Measurements from ENCODE around the gene CASP2.
"Not testable (repeated sequence)": the region's sequence is repeated elsewhere in the genome, so short reads cannot be mapped to it uniquely, and the experiment has no call there.

CASP2 gene

GRCh38 chr7:143252006-143252405 is 36.1 kb upstream of the CASP2 start:
- peak overlapping the region; percentile 13 to 33 for H3K4me3 Mint-ChIP-seq
- peaks cover 5 to 23% of the 10 kb centered on the region in 2 donors for H3K9me3 Mint-ChIP-seq
- DNase-seq (no peak), ATAC-seq (replicated peaks) (peak; percentile 42)
- peaks cover 6% of the 10 kb centered on the region for H3K36me3 Mint-ChIP-seq (ENCODE audit: insufficient read depth)
- no peaks in the 10 kb centered on the region for H3K27me3 Mint-ChIP-seq
- peak overlapping the region; percentile 52 to 59 for H3K27ac Mint-ChIP-seq
- peaks cover 43 to 62% of the 10 kb centered on the region in 2 donors for H3K4me1 Mint-ChIP-seq (ENCODE audit: low read depth in 2 of 2)

GRCh38 chr7:143255564-143255963 is 32.6 kb upstream of the CASP2 start:
- peaks cover 3 to 15% of the 10 kb centered on the region in 2 donors for H3K9me3 Mint-ChIP-seq
- H3K4me3 Mint-ChIP-seq = peak overlapping the region in 1 of 2 donors; percentile 23
- H3K27ac Mint-ChIP-seq = peak overlapping the region in 1 of 2 donors; percentile 49

DNA sequence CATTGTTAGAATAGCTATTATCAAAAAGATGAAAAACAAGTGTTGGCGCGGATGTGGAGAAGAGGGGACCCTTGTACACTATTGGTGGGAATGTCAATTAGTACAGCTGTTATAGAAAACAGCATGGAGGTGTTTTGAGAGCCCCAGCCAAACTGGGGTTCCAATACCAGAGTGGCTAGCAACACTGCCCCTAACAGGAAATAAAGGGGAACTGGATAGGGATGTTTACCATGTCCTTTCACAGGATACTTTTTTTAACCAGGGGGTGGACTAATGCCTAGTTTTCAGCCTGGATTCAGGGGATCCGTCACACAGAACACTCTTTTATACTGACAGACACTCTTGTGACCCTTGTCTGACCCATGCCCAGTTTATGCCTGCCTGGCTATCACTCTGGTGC is 31.8 kb upstream of the CASP2 start:
- Mint-ChIP-seq H3K9me3 (peaks cover 3 to 15% of the 10 kb centered on the region in 2 donors), H3K4me3 (no peak overlapping the region), H3K27ac (peak overlapping the region; percentile 49 to 70), H3K36me3 (ENCODE audit: insufficient read depth) (no peaks in the 10 kb centered on the region), H3K27me3 (no peaks in the 10 kb centered on the region), H3K4me1 (ENCODE audit: low read depth in 2 of 2) (peaks cover 34 to 51% of the 10 kb centered on the region in 2 donors)
- no peak for DNase-seq
- ATAC-seq (replicated peaks) = no peak

More at GRCh38 chr7:143255564-143255963, 32.6 kb upstream of the CASP2 start:
- H3K4me1 Mint-ChIP-seq (ENCODE audit: low read depth in 2 of 2) = peaks cover 36 to 56% of the 10 kb centered on the region in 2 donors
- peaks cover 6% of the 10 kb centered on the region for H3K36me3 Mint-ChIP-seq (ENCODE audit: insufficient read depth)
- no peak for DNase-seq
- ATAC-seq (replicated peaks) = no peak
- H3K27me3 Mint-ChIP-seq = no peaks in the 10 kb centered on the region

- H3K27me3 Mint-ChIP-seq = no peaks in the 10 kb centered on the region
- peak overlapping the region; percentile 70 to 74 for H3K27ac Mint-ChIP-seq
- ATAC-seq (replicated peaks) (no peak), DNase-seq (no peak)
- peaks cover 30 to 48% of the 10 kb centered on the region in 2 donors for H3K4me1 Mint-ChIP-seq (ENCODE audit: low read depth in 2 of 2)
- no peaks in the 10 kb centered on the region for H3K36me3 Mint-ChIP-seq (ENCODE audit: insufficient read depth)
- no peak overlapping the region for H3K4me3 Mint-ChIP-seq
- H3K9me3 Mint-ChIP-seq = peaks cover 3 to 15% of the 10 kb centered on the region in 2 donors
These were observed 31.2 kb upstream of the CASP2 start for GRCh38 chr7:143256932-143257331.

DNA sequence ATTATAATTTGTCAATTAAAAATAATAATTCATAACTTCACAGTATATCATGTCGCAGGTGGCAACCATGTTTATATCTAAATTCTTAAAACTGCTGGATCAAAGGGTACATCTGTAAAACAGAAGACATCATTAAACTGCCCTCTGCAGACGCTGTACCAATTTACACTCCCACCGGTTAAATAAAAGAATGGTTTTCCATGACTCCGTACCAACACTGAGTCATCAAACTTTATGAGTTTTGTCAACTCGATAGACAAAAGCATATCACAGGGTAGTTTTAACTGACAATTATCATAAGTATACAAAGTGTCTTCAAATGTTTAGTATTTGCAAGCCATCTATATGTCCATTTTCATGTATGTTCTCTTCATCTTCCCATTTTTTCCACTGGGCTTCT is 30.6 kb upstream of the CASP2 start:
- Mint-ChIP-seq H3K9me3 (peaks cover 3 to 12% of the 10 kb centered on the region in 2 donors), H3K36me3 (ENCODE audit: insufficient read depth) (peaks cover 2% of the 10 kb centered on the region), H3K4me3 (no peak overlapping the region), H3K4me1 (ENCODE audit: low read depth in 2 of 2) (peaks cover 27 to 45% of the 10 kb centered on the region in 2 donors), H3K27ac (peak overlapping the region; percentile 85 to 88), H3K27me3 (no peaks in the 10 kb centered on the region)
- ATAC-seq (replicated peaks) (no peak), DNase-seq (no peak)

- DNase-seq (no peak), ATAC-seq (replicated peaks) (no peak)
- Mint-ChIP-seq H3K27me3 (no peaks in the 10 kb centered on the region), H3K4me3 (peak overlapping the region; percentile 72), H3K27ac (peak overlapping the region; percentile 85 to 88), H3K4me1 (ENCODE audit: low read depth in 2 of 2) (peaks cover 32 to 51% of the 10 kb centered on the region in 2 donors), H3K36me3 (ENCODE audit: insufficient read depth) (peaks cover 2% of the 10 kb centered on the region), H3K9me3 (peaks cover 3 to 6% of the 10 kb centered on the region in 2 donors)
These were observed 29.3 kb upstream of the CASP2 start for GRCh38 chr7:143258831-143259230.

GRCh38 chr7:143259765-143260164 is 28.4 kb upstream of the CASP2 start:
- DNase-seq (no peak), ATAC-seq (replicated peaks) (no peak)
- no peaks in the 10 kb centered on the region for H3K9me3 Mint-ChIP-seq
- peaks cover 39 to 60% of the 10 kb centered on the region in 2 donors for H3K4me1 Mint-ChIP-seq (ENCODE audit: low read depth in 2 of 2)
- H3K36me3 Mint-ChIP-seq (ENCODE audit: insufficient read depth) = peaks cover 2% of the 10 kb centered on the region
- H3K27ac Mint-ChIP-seq = peak overlapping the region; percentile 85 to 88
- peak overlapping the region in 1 of 2 donors; percentile 72 for H3K4me3 Mint-ChIP-seq
- no peaks in the 10 kb centered on the region for H3K27me3 Mint-ChIP-seq

DNA sequence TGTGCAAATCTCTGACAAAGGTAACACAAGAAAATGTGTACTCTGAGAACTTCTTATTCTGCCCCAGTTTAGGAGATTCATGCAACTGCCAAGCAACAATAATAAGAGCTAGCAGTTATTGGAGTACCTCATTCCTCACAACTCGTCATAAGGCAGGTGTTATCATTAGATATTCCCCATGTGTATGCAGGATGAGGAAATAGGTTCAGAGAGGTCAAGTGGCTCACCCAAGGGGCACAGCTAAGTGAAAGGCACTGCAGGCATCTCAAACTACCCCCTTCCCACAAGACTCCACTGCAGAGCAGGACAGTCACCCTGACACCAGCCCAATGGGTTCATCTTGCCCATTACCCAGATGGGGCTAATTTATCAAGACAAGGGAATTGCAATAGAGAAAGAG is 26.2 kb upstream of the CASP2 start:
- Mint-ChIP-seq H3K9me3 (no peaks in the 10 kb centered on the region), H3K4me1 (ENCODE audit: low read depth in 2 of 2) (peaks cover 33 to 54% of the 10 kb centered on the region in 2 donors), H3K4me3 (peak overlapping the region; percentile 98 to 100), H3K27ac (peak overlapping the region; percentile 98), H3K27me3 (no peaks in the 10 kb centered on the region), H3K36me3 (ENCODE audit: insufficient read depth) (peaks cover 18% of the 10 kb centered on the region)
- DNase-seq (no peak), ATAC-seq (replicated peaks) (no peak)

- Mint-ChIP-seq H3K4me3 (peak within 1 kb of the TSS; percentile 98 to 100), H3K36me3 (ENCODE audit: insufficient read depth) (peaks cover 27% of the 10 kb centered on the region), H3K27ac (peak within 1 kb of the TSS; percentile 98), H3K27me3 (no peaks in the 10 kb centered on the region), H3K4me1 (ENCODE audit: low read depth in 2 of 2) (peaks cover 33 to 51% of the 10 kb centered on the region in 2 donors), H3K9me3 (no peaks in the 10 kb centered on the region)
- ATAC-seq (replicated peaks) (peak; percentile 98), DNase-seq (peak; percentile 62 to 64 (median 63))
These were observed 24.6 kb upstream of the CASP2 start, which contains the start of gene GSTK1 for GRCh38 chr7:143263266-143264195. TSS of gene GSTK1 (plus strand) at chr7:143263441. CDS start at chr7:143263514, 73 bp downstream.

- ATAC-seq (replicated peaks); H3K27me3 Mint-ChIP-seq; H3K9me3 Mint-ChIP-seq; DNase-seq: not testable (repeated sequence)
- Mint-ChIP-seq H3K4me3 (peak overlapping the region; percentile 98 to 100), H3K36me3 (ENCODE audit: insufficient read depth) (peaks cover 33% of the 10 kb centered on the region), H3K27ac (peak overlapping the region; percentile 98), H3K4me1 (ENCODE audit: low read depth in 2 of 2) (peaks cover 31 to 44% of the 10 kb centered on the region in 2 donors)
These were observed 24.0 kb upstream of the CASP2 start for GRCh38 chr7:143264196-143264568.

DNA sequence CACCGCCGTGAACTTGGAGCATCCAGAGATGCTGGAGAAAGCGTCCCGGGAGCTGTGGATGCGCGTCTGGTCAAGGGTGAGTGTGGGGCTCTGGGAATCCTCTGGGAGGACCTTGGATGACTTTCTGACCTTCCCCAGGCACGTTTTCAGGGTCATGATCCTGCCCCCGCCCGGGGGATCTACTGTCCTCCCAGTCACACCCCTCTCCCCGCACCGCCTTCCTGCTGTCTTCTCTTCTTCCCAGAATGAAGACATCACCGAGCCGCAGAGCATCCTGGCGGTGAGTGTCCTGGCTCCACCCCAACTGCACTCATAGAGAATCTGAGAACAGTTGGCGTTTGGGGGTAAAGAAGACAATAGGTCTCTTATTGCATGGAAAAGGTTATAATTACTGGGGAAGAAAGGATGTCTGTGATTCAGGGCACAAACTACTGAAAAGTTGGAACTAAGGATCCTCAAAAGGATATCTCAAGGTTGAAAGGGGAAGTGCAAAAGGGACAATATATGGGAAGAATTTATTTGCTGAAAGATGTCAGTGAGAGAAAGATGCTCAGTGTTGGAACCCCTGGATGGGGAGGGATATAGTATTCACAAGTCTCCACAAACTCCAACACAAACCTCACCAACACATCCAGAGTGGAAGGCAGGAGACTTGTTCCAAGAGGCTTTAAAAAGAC is 23.0 kb upstream of the CASP2 start:
- Mint-ChIP-seq H3K27ac (peak overlapping the region; percentile 98), H3K27me3 (no peaks in the 10 kb centered on the region), H3K4me3 (peak overlapping the region; percentile 98 to 100), H3K9me3 (no peaks in the 10 kb centered on the region), H3K36me3 (ENCODE audit: insufficient read depth) (peaks cover 39% of the 10 kb centered on the region), H3K4me1 (ENCODE audit: low read depth in 2 of 2) (peaks cover 27 to 35% of the 10 kb centered on the region in 2 donors)
- ATAC-seq (replicated peaks) (no peak), DNase-seq (no peak)

- no peaks in the 10 kb centered on the region for H3K9me3 Mint-ChIP-seq
- peaks cover 40% of the 10 kb centered on the region for H3K36me3 Mint-ChIP-seq (ENCODE audit: insufficient read depth)
- H3K4me1 Mint-ChIP-seq (ENCODE audit: low read depth in 2 of 2) = peaks cover 16 to 17% of the 10 kb centered on the region in 2 donors
- H3K27ac Mint-ChIP-seq = peak overlapping the region; percentile 5 to 32
- H3K4me3 Mint-ChIP-seq = no peak overlapping the region
- ATAC-seq (replicated peaks) (no peak), DNase-seq (no peak)
- no peaks in the 10 kb centered on the region for H3K27me3 Mint-ChIP-seq
These were observed 18.9 kb upstream of the CASP2 start for GRCh38 chr7:143269251-143269650.

DNA sequence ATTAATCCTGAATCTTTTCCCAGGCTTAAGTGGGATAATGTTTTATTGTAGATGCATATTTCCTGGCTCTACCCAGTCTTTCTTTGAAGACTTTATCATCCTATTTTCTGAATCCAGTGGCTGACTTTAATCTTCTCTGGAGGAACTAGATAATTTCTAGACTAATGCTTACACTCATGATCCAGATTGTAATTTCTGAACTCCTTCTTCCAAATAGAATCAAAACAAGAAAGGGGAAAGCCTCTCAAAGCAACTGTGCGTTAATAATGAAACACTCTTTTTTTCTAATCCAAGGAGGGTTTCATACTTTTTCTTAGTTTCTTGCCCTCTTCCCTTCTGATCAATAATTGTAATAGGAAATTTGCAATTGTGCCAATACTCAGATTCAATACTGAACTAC is 16.9 kb upstream of the CASP2 start:
- H3K27ac Mint-ChIP-seq = no peak overlapping the region
- DNase-seq (no peak), ATAC-seq (replicated peaks) (no peak)
- H3K27me3 Mint-ChIP-seq = no peaks in the 10 kb centered on the region
- no peaks in the 10 kb centered on the region for H3K9me3 Mint-ChIP-seq
- H3K36me3 Mint-ChIP-seq (ENCODE audit: insufficient read depth) = peaks cover 30% of the 10 kb centered on the region
- no peak overlapping the region for H3K4me3 Mint-ChIP-seq
- H3K4me1 Mint-ChIP-seq (ENCODE audit: low read depth in 2 of 2) = peaks cover under 1 to 3% of the 10 kb centered on the region in 2 donors
